Thyroid gland (tissue), 4 donors: ENCODE results near the gene KRTAP2-4. TPM values are rescaled to one million over a fixed set of nuclear protein-coding genes. Genes with fewer than 3 reads are reported as not detected.
"Not testable (repeated sequence)": the region's sequence is repeated elsewhere in the genome, so short reads cannot be mapped to it uniquely, and the experiment has no call there.

Experiments
- DNase-seq, 2 donors: peaks; one replicate each; pipeline ENCODE4 v3.0.0-alpha.2; 2019
- H3K27ac ChIP-seq, 3 donors: fragments of 200-600 bp; sonication (generic); 1 replicate in 2 of 3; 2 replicates in 1 of 3; pipeline ENCODE4 v1.5.1; 2016 to 2019; ENCODE audit warnings: mild to moderate bottlenecking in 1 of 3, moderate library complexity in 1 of 3
- H3K27me3 ChIP-seq: fragments of 200-600 bp; sonication (generic); one replicate; pipeline ENCODE4 v1.5.1; 2019
- H3K36me3 ChIP-seq, 2 donors: fragments of 200-600 bp; sonication (generic); one replicate each; pipeline ENCODE4 v1.5.1; 2016 to 2019
- H3K4me1 ChIP-seq, 2 donors: fragments of 200-600 bp; sonication (generic); one replicate each; pipeline ENCODE4 v1.5.1; 2017 to 2019
- H3K4me3 ChIP-seq, 3 donors: fragments of 200-600 bp; sonication (generic); replicated peaks in 1 of 3; 1 replicate in 2 of 3; 2 replicates in 1 of 3; pipeline ENCODE4 v1.5.1; 2016; ENCODE audit warnings: mild to moderate bottlenecking in 1 of 3
- H3K9me3 ChIP-seq: fragments of 200-600 bp; sonication (generic); one replicate; pipeline ENCODE4 v1.5.1; 2017
- POLR2A ChIP-seq, 2 donors: fragments of 450-650 bp; IDR thresholded peaks; one replicate each; pipeline ENCODE4 v1.6.1; 2017; ENCODE audit warnings: antibody characterized with exemption in 2 of 2, mild to moderate bottlenecking in 2 of 2, moderate library complexity in 1 of 2
- WGBS, 2 donors: methylation state at CpG; one replicate each; pipeline ENCODE4 v1.1.5; 2017; 5-methylcytosine and 5-hydroxymethylcytosine counted together
- intact Hi-C: fragments of 100-400 bp; cut with DNase I; formaldehyde crosslinking; loops from one replicate; pipeline ENCODE4 v1.15.1; 2023
- total RNA-seq, 4 donors: library from RNA; depleted of rRNA; stranded (reverse); fragments of >200 nt; gene quantifications; one replicate each; pipeline ENCODE4 v1.2.3, GENCODE V29; 2016
- TF ChIP-seq, protein P1 (sequence below), 6 experiments: fragments of 200-600 bp in 3 of 6; fragments of 450-650 bp in 3 of 6; sonication (generic) in 3 of 6; IDR thresholded peaks; one replicate each; pipeline ENCODE4 v1.5.1; 2016 to 2019; ENCODE audit warnings: antibody characterized with exemption in 6 of 6, mild to moderate bottlenecking in 2 of 6, inconsistent platforms in 1 of 6, moderate library complexity in 1 of 6

The KRTAP2-4 gene
- total RNA-seq, 4 donors from 2014 or later: not detected

GRCh38 chr17:41096055-41096454 is 30.4 kb upstream of the KRTAP2-4 start:
- no peak for DNase-seq
- H3K27me3 ChIP-seq: no peaks in the 10 kb centered on the region
- WGBS, 2 donors: 47 to 55% methylated on average over 7 of the region's 7 CpGs
- no peaks in the 10 kb centered on the region for H3K9me3 ChIP-seq
- no peaks in the 10 kb centered on the region for H3K36me3 ChIP-seq
- intact Hi-C loops: no loop called here
- H3K4me1 ChIP-seq: no peaks in the 10 kb centered on the region
- no peak overlapping the region for H3K4me3 ChIP-seq
- no peak overlapping the region for H3K27ac ChIP-seq
- TF ChIP-seq POLR2A (IDR thresholded peaks at IDR 0.05): no peak
- TF ChIP-seq, protein P1, sequence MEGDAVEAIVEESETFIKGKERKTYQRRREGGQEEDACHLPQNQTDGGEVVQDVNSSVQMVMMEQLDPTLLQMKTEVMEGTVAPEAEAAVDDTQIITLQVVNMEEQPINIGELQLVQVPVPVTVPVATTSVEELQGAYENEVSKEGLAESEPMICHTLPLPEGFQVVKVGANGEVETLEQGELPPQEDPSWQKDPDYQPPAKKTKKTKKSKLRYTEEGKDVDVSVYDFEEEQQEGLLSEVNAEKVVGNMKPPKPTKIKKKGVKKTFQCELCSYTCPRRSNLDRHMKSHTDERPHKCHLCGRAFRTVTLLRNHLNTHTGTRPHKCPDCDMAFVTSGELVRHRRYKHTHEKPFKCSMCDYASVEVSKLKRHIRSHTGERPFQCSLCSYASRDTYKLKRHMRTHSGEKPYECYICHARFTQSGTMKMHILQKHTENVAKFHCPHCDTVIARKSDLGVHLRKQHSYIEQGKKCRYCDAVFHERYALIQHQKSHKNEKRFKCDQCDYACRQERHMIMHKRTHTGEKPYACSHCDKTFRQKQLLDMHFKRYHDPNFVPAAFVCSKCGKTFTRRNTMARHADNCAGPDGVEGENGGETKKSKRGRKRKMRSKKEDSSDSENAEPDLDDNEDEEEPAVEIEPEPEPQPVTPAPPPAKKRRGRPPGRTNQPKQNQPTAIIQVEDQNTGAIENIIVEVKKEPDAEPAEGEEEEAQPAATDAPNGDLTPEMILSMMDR (IDR thresholded peaks at IDR 0.05): no peak

DNA sequence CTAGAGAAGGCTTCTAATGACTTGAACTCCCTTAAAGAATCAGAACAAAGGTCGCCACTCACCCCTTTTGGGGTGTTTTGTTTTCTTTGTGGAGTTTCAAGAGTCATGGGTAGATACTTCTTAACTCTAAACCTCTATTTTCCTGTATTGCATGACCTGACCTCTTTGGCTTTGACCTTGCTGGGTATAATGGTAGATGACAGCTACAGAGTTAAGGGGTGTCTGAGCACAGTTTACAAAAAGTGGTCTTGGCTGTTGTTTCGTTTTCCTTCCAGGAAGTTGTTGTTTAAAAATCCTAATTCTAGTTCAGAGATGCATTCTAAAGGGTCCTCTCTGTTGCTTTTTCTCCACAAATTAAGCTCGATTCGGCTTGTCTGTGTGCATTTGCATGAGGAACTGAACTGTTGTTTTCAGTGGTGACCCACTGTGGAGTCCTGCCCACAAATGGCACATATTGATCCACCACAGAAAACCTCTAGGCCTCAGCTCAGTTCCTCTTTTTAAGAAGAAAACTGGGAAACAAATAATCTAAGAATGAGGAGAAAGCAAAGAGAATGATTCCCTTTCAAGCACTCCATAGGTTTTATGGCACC is 23.2 kb upstream of the KRTAP2-4 start:
- DNase-seq, H3K9me3 ChIP-seq, H3K4me1 ChIP-seq, H3K4me3 ChIP-seq, intact Hi-C loops, H3K27ac ChIP-seq, H3K36me3 ChIP-seq, H3K27me3 ChIP-seq: not testable (repeated sequence)
- 50 to 64% methylated on average over 4 of the region's 4 CpGs for WGBS, 2 donors

- DNase-seq, H3K4me3 ChIP-seq, H3K4me1 ChIP-seq, H3K27ac ChIP-seq, intact Hi-C loops, H3K9me3 ChIP-seq, H3K27me3 ChIP-seq, H3K36me3 ChIP-seq: not testable (repeated sequence)
- WGBS, 2 donors: 77 to 79% methylated on average over 7 to 9 of the region's 14 CpGs
Measured at GRCh38 chr17:41084100-41084856, 18.6 kb upstream of the KRTAP2-4 start, which contains the start of gene KRTAP4-7. TSS of gene KRTAP4-7 (plus strand) at chr17:41084150. CDS start at chr17:41084207, 57 bp downstream.

GRCh38 chr17:41083427-41083826 is 17.7 kb upstream of the KRTAP2-4 start:
- H3K4me1 ChIP-seq, DNase-seq, H3K27me3 ChIP-seq, H3K9me3 ChIP-seq, H3K36me3 ChIP-seq, H3K4me3 ChIP-seq, H3K27ac ChIP-seq, intact Hi-C loops: not testable (repeated sequence)
- 82 to 97% methylated on average over 2 of the region's 2 CpGs for WGBS, 2 donors

GRCh38 chr17:41082626-41083025 is 16.9 kb upstream of the KRTAP2-4 start:
- Histone ChIP-seq H3K9me3 (no peaks in the 10 kb centered on the region), H3K36me3 (no peaks in the 10 kb centered on the region), H3K27ac (no peak overlapping the region), H3K4me3 (no peak overlapping the region), H3K27me3 (no peaks in the 10 kb centered on the region), H3K4me1 (no peaks in the 10 kb centered on the region)
- 60 to 69% methylated on average over 4 of the region's 4 CpGs for WGBS, 2 donors
- intact Hi-C loops: no loop called here
- TF ChIP-seq, protein P1 (IDR thresholded peaks at IDR 0.05): no peak
- TF ChIP-seq POLR2A (IDR thresholded peaks at IDR 0.05): no peak
- DNase-seq: no peak

- no peak for DNase-seq
- Histone ChIP-seq H3K9me3 (no peaks in the 10 kb centered on the region), H3K36me3 (no peaks in the 10 kb centered on the region), H3K27me3 (no peaks in the 10 kb centered on the region), H3K27ac (no peak overlapping the region), H3K4me3 (no peak overlapping the region), H3K4me1 (no peaks in the 10 kb centered on the region)
- intact Hi-C loops: no loop called here
- TF ChIP-seq POLR2A (IDR thresholded peaks at IDR 0.05): no peak
- TF ChIP-seq, protein P1 (IDR thresholded peaks at IDR 0.05): no peak
Measured at GRCh38 chr17:41076788-41077187, 11.1 kb upstream of the KRTAP2-4 start.
